Raji (cell line): ENCODE data around the gene KNL1.

Source experiments
- POLR2A ChIP-seq: IDR thresholded peaks from 2 replicates; pipeline ENCODE4 v1.6.1; 2011; ENCODE audit warnings: low read depth, low read length, control low read depth; ENCODE audit not compliant: insufficient read depth

KNL1 gene

GRCh38 chr15:40600956-40601355 lies 6.9 kb downstream of the KNL1 start:
- TF ChIP-seq POLR2A, result no peak

GRCh38 chr15:40603935-40604334 lies 9.9 kb downstream of the KNL1 start:
- TF ChIP-seq POLR2A, result no peak

DNA sequence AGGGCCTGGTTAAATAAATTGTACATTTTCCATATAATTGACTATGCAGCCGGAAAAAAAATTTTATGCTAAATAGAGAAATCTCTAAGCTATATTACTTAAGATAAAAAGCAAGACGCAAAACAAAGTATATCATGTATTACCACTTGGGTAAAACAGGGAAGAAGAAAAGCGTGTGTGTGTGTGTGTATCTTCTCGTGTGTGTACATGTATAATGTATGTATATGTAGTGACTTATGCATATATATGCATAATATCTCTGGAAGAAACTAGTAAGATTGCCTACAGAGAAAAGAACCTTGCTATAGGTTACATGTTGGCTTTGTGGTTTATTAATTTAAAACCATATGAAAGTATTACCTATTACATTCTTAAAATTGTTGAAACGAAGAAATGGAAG lies 19.0 kb downstream of the KNL1 start:
- TF ChIP-seq POLR2A, result no peak

DNA sequence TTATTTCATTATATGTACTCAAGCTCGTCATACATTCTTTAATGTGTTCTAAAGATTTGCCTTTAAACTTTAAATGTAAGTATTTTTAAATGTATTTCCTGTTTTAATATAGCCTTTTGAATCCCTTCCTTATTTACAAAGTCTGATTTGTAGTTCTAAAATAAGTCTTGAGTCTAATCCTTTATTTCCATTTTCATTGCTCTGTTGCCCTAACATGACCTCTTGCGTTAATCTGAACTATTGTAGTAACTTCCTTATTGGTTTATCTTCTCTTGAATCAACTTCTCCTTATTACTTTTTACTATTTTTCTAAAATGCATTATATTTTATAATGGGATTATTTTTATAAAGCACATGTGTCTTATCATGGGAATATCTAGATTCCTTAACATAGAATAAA lies 24.0 kb downstream of the KNL1 start:
- no peak for TF ChIP-seq POLR2A

DNA sequence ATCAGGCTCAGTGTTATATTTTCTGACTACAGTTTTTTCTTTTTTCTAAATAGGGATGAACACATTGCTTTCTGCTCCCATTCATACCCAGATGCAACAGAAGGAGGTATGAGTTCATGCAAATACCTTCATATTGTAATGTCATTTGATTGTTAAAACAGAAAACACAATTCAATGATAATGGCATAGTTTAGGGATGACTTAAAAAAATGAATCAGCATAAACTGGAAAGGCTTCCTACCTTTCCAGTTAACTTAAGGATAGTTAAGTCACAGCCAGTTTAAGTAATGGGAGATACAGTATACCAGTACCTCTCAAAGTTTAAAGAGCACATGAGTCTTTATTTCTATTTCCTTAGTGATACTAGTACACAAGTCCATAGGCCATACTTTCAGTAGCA lies 24.9 kb downstream of the KNL1 start:
- TF ChIP-seq POLR2A, result no peak

GRCh38 chr15:40623361-40623760 lies 29.3 kb downstream of the KNL1 start:
- TF ChIP-seq POLR2A, result no peak

- TF ChIP-seq POLR2A, result no peak
Measured at GRCh38 chr15:40630313-40630712, 36.3 kb downstream of the KNL1 start.

DNA sequence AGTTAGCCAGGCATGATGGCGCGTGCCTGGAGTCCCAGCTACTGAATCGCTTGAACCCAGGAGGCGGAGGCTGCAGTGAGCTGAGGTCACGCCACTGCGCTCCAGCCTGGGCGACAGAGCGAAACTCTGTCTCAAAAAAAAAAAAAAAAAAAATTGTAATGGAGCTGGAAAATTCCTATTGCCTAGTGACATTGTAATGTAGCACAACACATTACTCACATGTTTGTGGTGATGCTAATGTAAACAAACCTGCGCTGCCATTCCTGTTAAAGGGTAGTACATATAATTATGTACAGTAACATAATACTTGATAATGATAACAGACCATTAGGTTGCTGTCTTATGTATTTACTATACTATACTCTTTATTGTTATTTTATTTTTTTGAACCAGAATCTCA lies 39.1 kb downstream of the KNL1 start:
- no peak for TF ChIP-seq POLR2A

DNA sequence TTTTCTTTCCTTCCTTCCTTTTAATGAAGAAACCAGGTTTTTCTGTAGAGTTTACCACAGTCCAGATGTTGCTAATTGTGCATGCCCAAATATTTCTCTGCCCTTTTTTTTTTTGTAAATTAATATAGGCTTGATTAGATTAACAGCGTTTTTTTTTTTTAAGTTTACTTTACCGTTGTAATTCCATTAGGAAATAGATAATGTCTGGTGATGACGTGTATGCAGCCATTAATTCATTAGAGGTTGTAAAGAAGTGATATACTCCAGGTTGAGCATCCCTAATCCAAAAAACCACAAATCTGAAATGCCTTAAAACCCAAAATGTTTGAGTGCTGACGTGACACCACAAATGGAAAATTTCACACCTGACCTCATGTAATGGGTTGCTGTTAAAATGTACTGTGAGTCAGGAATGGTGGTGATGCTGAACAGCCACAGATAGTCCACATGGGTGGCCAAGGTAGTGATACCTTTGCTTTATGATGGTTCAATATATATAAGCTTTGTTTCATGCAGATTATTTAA lies 43.2 kb downstream of the KNL1 start:
- TF ChIP-seq POLR2A, result no peak

- no peak for TF ChIP-seq POLR2A
Measured at GRCh38 chr15:40639677-40640076, 45.6 kb downstream of the KNL1 start.

GRCh38 chr15:40647523-40647922 lies 53.5 kb downstream of the KNL1 start:
- no peak for TF ChIP-seq POLR2A

DNA sequence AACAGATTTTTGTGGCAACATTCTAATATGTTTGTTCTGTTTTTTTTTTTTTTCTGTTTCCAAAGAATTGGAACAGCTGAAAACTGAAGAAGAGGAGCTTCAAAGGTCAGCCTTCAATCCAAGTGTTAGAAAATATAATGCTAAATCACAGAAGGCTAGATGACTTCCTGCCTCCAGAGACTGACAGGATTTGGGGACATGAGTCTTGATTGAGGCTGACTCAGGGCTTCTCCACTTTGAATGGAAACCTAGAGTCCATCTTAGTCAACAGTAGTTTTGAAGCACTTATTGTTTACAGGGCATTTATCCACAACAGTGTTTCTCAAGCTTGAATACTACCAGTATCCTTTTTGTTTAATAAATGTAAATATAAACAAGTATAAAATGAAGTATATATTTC lies 56.4 kb downstream of the KNL1 start:
- no peak for TF ChIP-seq POLR2A

- no peak for TF ChIP-seq POLR2A
Measured at GRCh38 chr15:40660686-40661085, 66.6 kb downstream of the KNL1 start.

- no peak for TF ChIP-seq POLR2A
Measured at GRCh38 chr15:40664909-40665308, 70.9 kb downstream of the KNL1 start.

DNA sequence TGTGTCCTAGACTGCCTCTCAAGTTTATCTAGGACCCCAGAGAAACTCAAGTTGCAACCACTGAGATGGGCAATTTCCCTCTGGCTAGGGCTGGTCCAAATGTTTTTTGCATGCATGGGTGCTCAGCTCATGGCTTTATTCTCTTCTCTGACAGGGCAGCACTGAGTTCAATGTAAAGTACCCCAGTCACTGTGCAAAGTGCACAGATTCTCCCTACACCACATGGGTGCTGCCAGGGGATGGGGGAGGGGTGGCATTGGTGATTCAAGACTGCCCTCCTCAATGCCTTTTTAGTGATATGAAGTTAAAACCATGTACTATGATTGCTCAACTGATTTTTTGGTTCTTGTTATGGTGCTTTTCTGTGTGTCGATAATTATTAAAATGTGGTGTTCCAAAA lies 86.1 kb downstream of the KNL1 start:
- TF ChIP-seq POLR2A, result no peak

DNA sequence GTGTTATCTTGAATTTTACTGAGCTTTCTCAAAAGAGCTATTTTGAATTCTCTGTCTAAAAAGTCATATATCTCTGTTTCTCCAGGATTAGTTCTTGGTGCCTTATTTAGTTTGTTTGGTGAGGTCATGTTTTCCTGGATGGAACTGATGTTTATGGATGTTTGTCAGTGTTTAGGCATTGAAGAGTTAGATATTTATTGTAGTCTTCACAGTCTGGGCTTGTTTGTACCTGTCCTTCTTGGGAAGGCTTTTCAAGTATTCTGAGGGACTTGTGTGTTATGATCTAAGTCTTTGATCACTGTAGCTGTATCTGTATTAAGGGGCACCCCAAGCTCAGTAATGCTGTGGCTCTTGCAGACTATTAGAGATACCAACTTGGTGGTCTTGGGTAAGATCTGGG lies 90.3 kb downstream of the KNL1 start:
- no peak for TF ChIP-seq POLR2A

DNA sequence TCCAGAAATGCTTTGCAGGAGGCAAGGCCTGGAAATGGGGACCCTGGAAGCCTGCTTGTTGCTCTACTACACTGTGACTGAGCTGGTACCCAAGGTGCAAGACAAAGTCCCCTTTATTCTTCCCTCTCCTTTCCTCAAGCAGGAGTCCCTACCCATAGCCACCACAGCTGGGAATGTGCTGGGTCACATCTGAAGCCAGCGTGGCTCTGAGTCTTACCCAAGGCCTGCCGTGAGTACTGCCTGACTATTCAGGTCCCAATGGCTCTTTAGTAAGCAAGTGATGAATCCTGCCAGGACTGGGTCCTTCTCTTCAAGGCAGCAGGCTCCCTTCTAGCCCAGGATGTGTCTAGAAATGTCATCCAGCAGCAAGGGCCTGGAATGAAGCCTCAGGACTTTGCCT lies 91.3 kb downstream of the KNL1 start:
- TF ChIP-seq POLR2A, result no peak
